Stromal cell of bone marrow (primary cell): ENCODE measurements around the gene NKAIN4.
"Not testable (repeated sequence)": the region's sequence is repeated elsewhere in the genome, so short reads cannot be mapped to it uniquely, and the experiment has no call there.

Experiments used
- DNase-seq: peaks from one replicate; pipeline ENCODE4 v3.0.0-alpha.2; 2012; ENCODE audit warnings: low read depth

NKAIN4 gene

DNA sequence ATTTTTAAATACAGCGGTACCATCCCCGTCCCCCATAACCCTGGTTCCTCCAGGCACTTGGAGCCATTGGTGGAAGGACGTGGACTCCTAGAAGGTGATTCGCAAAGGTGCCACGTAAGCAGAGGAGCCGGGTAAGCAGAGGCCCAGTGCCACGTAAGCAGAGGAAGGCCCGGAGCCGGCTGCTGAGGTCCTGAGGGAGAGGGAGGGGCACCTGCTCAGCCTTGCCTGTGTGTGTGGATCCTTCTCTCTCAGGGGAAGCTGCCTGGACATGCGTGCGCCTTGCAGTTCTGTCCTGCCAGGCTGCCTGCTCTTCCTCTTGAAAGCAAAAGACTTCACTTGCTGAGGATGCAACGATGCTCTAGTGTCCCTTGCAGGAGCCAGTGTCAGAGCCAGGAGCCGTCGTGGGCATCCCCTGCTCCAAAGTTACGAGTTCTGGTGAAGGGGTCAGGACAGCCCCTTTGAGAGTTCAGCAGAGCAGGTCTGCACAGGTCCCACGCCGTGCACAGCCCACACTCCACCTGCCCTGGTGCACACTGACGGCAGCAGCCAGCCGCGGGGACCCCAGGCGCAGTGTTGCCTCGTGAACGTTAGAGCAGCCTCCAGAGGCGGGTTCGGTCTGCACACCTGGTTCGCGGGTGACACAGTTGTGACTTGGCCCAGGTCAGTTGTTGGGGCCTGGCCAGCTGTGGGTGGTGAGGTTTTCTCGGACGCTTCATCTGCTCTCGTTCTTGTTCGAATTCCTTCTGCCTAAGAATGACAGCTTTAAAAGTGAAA, 1.9 kb upstream of the NKAIN4 start:
- no peak for DNase-seq

GRCh38 chr20:63254606-63255384, 532 bp upstream of the NKAIN4 start:
- no peak for DNase-seq

GRCh38 chr20:63253438-63254231, 628 bp downstream of the NKAIN4 start:
- no peak for DNase-seq

DNA sequence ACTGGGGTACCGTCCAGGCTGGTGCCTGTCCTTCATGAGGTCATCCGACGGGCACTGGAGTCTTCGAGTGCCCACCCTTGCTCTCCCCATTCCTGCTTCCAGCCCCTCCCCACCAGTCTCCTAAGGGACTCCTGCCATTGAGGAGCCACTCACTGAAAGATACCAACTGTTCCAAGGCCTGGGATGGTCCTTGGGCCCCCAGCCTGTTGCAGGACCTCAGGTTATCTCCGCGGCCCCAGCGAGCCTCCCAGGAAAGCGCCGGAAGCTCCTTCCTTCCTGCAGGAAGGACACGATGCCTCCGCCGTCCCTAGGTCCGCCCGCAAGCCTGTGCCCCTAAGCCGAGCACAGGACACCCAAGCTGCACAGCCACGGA, 1.2 kb downstream of the NKAIN4 start:
- no peak for DNase-seq

DNA sequence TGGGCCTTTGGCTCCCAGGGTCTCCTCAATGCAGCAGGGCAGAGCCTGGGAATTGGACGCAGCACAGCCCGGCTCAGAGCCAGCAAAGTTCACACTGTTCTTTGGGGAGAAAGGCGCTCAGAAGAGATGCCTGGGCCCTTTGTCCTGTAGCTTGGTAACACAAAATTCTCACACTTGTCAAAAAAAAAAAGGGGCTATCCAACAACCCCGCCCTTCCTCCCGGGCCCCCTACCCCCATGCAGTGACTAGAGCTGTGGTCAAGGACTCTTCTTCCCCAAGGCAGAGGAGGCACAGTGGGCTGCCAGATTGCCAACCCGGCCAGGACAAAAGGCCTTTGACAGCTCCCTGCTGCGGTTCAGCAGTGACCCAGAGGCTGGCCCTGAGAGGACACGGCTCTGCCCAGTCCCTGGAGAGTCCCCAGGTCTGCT, 2.0 kb downstream of the NKAIN4 start:
- DNase-seq = no peak

GRCh38 chr20:63251350-63251749, 2.9 kb downstream of the NKAIN4 start:
- not testable (repeated sequence) for DNase-seq

DNA sequence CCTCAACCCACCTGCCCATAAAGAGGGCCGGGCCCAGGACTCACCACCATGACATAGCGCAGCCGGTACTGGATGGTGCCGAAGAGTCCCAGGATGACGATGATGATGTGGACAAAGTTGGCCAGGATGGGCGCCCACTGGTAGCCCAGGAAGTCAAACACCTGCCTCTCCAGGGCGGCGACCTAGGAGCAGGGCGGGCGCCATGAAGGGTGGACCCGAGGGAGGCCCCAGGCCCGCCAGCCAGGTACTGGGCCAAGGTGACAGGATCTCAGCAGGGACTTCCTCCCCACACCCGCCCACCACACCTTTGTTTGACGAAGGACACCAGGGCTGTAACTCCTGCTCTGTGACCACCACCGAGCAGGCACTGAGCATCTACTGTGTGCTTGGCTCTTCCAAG, 4.4 kb downstream of the NKAIN4 start:
- no peak for DNase-seq

DNA sequence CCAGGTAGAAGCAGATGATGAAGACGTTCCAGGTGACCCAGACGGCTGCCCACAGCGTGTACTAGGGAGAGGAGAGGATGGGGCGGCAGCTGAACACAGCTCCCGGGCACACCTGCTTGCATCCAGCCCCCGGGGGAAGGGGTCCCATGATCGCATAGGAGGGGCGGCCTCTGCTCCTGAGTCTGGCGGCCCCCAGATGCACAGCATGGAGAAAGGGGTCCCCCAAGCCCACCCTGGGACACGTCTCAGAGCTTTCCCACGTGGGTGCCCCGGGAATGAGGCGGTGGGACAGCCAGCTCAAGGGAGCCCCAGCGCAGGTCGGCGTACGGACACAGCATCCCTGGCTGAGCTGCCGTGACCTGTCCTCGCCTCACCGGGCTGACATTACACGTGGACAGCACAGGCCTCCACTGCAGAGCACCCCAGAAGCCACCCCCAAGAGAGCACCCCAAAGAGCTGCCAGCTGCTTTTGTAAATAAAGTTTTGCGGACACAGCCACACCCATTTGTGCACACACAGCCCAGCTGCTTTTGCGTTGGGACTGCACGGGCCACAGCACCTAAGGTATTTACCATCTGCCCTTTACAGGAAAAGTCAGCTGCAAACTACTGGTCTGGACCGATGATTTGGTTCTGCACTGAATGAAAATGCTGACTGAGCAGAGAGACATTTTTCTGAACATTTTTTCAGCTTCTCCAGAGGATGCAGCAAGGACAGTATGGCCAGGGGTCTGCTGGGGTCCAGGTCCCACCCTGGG, 5.2 kb downstream of the NKAIN4 start:
- no peak for DNase-seq

DNA sequence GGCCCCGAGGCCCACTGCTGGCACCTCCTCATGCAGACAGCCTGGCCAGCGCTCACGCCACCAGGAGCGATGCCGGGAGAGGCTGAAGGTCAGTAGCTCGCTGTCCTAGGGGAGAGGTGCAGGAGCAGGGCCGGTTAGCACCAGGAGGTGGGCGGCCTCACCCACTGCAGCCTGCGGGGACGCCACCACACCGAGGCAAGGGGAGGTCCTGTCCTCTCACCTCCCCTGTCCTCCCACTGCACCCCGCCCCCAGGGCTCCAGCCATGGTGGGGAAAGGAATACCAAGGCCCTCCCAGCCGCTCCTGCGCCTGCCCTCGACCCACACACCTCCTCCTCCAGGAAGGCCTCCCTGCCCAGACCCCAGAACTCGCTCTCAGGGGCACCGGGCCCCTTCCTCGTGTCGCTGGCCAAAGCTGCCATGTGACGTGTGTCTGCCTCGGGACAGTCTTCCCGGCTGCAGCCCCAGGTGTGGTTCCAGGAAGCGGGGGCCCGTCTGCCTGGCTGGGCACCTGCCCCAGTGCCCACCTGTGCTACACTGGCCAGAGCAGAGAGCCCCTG, 6.5 kb downstream of the NKAIN4 start:
- no peak for DNase-seq

GRCh38 chr20:63246490-63247288, 7.6 kb downstream of the NKAIN4 start:
- no peak for DNase-seq

- DNase-seq = no peak
Measured at GRCh38 chr20:63244468-63244867, 9.8 kb downstream of the NKAIN4 start.

GRCh38 chr20:63243604-63244247, 10.5 kb downstream of the NKAIN4 start:
- DNase-seq = no peak

- DNase-seq = no peak
Measured at GRCh38 chr20:63242736-63243135, 11.5 kb downstream of the NKAIN4 start.

- no peak for DNase-seq
Measured at GRCh38 chr20:63241272-63241671, 13.0 kb downstream of the NKAIN4 start.

DNA sequence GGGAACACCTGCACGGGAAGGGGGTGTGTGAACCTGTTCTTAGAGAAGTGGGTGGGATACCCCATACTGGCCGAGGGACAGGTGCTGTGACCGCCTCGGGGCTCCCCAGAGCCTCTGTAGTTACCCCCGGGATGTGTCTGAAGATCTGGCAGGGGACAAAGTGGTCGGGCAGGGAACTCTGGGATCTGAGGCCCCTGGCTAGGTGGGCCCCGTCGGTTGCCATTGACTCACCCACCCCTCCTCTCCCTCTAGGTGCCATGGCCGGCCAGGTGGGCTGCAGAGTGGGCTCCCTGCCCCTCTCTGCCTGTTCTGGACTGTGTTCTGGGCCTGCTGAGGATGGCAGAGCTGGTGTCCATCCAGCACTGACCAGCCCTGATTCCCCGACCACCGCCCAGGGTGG, 14.3 kb downstream of the NKAIN4 start:
- no peak for DNase-seq

DNA sequence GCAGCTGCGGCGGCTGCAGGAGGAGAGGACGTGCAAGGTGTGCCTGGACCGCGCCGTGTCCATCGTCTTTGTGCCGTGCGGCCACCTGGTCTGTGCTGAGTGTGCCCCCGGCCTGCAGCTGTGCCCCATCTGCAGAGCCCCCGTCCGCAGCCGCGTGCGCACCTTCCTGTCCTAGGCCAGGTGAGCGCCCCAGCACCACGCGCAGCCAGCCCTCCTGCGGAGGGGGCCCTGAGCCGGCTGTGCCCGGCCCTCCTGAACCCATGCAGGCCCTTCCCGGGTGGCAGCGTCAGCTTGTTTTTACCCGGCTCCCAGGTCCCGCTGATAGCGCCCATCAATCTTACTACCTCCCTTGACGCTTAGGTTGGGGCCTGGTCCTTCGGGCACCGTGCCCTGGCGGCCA, 14.8 kb downstream of the NKAIN4 start:
- no peak for DNase-seq

- DNase-seq = no peak
Measured at GRCh38 chr20:63238514-63239125, 15.6 kb downstream of the NKAIN4 start.

DNA sequence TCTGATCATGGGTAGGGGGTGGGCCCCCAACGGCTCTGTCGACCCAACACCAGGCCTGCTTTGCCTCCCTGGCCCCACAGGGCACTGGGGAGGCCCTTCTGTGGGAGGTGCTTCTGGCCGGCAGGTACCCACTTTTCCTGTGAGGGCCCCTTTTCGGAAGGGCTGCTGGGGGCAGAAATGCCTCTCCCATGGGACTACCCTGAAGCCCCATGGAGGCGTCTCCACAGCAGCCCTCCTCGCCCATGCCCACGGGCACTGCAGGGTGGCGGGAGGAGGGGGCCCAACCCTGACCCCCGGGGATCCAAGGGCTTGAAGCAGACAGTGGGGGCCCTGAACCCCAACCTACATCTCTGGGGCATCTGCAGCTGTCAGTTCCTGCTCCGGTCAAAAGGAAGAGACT, 16.2 kb downstream of the NKAIN4 start:
- no peak for DNase-seq

DNA sequence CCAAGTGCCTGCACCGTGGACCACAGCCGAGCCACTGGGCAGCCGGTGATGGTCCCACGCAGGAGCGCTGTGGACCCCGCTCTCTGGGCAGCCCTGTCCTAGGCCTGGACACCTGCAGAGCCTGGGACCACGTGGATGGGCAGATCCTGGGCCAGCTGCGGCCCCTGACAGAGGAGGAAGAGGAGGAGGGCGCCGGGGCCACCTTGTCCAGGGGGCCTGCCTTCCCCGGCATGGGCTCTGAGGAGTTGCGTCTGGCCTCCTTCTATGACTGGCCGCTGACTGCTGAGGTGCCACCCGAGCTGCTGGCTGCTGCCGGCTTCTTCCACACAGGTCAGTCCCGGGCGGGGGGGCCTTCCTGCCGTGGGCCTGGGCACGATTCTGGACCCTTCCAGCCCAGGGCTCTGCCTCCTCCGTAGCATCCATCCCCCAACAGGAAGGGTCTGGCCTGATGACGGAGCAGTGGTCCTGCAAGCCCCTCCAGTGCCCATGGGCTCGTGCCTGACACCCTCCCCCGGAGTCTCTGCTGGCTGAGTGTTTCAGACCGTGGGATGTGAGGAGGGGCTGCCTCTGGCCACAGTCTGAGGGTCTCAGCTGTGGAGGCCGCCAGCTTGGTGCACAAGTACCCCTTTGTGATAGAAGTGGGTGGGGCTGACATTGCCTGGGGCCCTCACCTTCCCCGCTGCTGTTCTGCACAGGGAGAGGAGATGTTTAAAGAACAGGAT, 18.0 kb downstream of the NKAIN4 start:
- no peak for DNase-seq
